ENCODE measurements around the gene PXDC1.

PXDC1 gene, protein sequence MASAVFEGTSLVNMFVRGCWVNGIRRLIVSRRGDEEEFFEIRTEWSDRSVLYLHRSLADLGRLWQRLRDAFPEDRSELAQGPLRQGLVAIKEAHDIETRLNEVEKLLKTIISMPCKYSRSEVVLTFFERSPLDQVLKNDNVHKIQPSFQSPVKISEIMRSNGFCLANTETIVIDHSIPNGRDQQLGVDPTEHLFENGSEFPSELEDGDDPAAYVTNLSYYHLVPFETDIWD

DNA sequence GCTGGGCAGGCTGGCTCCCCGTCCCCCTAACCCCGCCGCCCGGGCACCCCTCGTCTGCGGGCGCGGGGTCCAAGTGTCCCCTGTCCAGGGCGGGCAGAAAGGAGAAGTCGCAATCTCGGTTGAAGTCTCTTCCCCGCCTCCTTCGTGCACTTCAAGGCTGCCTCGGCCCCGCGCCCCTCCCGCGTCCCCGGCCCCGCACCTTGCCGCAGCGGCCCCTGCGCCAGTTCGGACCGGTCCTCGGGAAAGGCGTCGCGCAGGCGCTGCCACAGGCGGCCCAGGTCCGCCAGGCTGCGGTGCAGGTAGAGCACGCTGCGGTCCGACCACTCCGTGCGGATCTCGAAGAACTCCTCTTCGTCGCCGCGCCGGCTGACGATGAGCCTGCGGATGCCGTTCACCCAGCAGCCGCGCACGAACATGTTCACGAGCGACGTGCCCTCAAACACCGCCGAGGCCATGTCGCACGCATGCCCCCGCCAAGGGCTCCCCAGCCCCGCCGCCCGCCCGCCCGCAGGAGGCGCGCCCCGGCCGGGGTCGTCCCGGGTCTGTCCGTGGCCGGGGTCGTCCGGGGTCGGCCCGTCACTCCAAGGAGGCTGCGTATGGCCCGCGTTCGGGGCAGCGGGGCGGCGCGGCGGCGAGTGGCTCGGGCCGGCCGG is at the start of gene PXDC1:
PXDC1 (minus strand) TSS at position 637 of the 653 bp plus-strand sequence; CDS start at position 455, 182 bp downstream.
- DNase-seq: no peak

DNA sequence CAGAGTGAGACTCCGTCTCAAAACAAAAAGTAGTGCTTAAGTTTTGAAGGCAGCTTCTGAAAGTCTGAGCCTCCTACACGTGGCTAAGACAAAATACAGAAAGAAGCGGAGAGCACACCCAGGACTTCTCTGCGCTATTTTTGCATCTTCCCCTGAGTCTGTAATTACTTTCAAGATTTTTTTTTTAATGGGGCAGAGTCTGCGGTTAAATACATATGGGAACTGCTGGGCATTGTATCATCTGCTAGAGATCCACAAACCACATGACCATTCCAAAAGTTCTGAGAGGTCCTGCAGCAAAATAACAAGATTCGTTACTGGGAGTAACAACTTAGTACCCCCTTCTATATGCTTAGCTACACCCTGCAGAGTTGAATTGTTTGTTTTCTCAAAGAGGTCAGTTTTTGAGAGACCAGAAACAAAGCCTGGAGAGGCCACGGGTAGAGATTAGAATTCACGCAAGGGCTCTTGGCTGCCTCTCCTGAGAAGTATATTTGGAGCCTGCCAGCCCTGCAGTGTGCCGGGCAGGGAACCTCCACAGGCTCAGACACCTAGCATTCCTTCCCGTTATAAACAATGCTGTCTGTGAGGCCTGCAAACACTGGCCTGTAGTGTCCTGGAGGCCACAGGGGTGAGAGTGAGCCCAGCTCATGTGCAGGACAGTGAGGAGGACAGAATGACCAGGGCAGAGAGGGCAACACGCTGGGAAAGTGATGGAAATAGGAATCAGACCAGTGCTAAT is 49.5 kb upstream of the PXDC1 start:
- DNase-seq: peak; percentile 81

DNA sequence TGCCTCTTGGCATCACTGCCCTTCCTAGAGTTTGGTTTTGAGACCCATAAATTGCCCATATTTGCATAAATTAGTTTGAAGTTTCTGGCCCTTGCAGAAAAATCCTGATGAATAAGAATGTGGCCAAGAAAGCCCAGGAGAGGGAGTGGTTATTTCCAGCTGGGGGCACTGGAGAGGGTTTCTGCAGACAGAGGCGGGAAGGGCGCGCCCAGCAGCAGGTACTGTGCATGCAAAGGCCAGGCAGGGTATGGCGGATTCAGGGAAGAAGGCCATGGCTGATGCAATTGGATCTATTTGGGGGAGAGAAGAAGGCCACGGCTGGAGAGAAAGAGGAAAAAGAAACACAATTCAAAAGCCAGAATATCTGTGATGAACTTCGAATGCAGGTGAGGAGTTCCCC is 48.2 kb upstream of the PXDC1 start:
- no peak for DNase-seq

DNA sequence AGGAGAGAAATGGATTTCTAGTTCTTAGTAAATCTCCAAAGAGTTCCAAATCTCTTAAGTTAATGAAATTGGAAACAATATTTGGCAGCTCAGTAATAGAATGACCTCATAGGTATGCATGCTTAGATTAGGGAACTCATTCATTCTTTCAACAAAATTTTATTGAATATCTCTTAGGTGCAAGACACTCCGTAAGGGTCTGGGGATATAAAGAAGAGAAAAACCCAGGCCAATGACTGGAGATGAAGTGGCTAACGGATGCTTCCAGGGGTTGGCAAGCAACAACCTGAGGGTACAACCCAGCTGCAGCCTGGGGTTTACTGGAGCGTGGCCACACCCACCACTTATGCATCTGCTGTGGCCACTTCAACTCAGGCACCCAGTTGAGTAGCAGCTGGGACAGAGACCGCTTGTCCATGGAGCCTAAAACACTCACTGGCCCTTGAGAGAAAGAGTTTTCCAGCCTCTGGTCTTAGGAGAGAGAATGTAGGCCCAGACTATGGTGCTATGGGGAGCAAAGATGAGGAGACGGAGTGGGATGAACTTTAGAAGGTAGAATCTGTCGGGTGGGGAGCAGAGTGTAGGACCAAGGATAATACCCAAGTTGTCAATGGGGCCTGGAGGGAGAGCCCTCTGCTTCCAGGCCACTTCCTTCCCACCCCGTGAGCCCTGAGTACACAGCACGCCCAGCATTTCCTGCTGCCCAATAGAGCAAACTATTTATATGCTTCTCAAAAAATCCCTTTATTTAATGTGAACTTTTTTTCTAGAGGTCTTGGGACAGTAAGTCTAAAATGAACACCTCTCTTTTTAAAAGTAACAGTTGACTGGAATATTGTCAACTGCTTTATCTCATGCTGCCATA is 46.8 kb upstream of the PXDC1 start:
- DNase-seq: no peak

DNA sequence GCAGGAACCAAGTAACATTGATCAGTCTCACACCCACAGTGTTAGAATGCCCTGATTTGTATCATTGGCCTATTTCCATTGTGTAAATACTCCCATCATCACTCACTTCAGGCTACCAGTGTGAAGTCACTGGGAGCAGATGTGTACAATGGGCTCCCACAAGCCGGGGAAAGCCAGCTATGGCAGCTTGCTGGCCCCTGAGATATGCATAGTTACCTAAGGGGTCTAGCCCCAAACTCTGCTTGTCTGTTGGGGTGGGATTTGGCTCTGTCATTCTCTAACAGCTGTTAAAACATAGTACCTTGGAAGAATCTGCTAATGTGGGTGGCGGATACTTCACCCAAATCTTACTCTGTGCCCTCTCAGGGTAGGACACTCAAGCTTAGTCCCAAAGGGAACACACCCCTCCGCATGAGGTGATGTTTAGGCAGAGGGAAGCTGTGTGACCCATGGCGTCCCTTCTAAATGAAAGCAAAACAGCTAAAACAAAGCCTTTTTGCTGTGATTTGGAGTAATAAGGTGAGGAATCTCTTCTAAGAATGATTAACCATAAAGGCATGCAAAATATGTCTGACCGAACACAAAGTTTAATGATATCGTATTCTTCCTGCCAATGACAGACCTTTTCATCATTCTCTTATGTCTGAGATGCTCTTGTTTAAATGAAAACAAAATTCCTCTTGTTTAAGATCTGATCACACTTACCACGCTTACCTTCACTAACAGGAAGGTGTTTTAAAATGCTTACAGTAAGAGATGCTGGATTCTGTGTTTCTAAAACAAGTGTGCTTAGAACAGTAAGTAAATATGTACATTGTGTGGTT is 45.9 kb upstream of the PXDC1 start:
- DNase-seq: no peak

DNA sequence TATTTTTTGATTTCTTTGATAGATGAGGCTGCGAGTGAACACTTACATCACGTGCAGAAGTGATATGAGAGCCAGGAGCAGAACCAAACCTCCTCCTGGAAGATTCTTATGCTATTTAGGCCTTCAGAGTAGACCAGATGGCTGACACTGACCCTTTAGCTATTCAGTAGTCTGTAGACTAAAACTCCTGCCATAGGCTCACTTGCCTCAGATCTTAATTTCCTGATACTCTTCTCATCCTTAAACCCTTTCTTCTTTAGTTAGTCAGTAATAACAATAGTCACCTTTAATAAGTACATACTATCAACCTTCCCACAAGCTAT is 45.2 kb upstream of the PXDC1 start:
- no peak for DNase-seq

DNA sequence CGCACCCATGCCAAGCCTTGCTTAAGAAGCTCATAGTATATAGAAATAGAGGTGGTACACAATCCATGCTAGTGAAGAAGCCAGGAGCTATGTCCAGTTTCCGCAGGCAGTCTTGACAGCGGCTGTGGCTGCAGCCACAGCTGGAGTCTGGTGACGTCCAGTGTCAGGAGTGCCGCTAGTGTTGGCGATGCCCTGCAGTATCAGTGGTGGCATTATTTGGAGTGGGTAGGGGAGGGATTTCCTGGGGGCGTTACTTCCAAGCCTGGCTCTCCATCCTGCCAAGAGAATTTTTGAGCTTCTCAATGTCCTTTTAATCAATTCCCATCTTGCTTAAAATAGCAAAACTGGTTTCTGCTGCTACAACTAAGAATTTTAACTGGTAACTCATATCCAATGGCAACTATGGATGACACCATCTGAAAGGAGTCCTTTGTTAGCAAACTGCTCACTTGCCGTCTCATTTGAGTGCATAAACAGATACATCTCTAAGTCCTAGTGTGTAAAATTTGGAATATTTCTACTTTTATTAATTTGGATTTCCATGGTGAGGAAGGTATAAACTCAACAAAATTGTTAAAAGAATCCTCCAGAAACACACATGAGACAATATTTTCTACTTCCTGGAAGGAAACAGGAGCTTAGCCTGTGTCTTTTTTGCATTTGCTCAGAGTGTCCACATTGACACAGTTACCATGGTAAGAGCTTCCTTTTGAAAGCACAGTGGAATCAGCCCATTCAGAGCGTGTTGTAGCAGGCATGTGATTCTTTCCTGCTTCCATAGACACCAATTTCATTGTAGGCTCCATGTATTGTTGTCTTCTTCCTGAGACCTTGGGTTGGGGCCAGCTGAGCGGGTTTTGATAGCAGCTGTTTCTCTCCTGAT is 44.6 kb upstream of the PXDC1 start:
- DNase-seq: no peak

DNA sequence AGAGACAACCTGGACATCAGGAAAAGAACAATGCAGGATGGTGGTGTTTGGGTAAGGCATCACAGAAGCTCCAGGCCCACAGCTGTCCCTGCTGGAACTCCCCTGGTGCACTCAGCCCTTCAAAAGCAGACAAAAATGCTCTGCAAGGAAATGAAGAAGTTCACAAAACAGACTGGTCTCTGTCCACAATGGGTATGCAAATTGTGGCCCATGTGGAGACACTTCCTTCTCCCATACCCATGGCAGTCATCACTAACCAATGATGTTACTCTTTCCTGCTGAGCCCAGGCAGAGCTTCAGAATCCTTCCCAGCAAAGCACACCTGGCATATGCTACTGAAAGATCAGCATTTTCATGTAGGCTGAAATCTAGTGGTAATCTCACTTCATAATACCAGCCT is 42.6 kb upstream of the PXDC1 start:
- no peak for DNase-seq

DNA sequence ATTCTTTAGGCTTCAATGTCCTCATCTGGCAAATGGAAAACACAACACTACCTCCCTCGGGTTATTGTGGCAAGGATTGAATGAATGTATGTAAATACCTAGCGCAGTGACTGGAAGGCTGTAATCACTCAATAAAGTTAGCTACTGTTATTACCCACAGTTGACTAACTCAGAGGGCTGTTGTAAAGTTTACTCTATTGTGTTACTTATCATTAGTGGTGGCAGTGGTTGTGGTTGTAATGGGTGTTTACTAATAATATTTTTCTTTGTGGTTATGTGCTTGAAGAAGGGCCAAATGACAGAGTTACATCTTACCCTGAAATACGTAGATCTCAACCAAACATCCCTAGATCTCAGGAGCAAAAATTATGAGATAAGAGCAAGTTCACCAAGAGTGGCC is 42.0 kb upstream of the PXDC1 start:
- DNase-seq: no peak

DNA sequence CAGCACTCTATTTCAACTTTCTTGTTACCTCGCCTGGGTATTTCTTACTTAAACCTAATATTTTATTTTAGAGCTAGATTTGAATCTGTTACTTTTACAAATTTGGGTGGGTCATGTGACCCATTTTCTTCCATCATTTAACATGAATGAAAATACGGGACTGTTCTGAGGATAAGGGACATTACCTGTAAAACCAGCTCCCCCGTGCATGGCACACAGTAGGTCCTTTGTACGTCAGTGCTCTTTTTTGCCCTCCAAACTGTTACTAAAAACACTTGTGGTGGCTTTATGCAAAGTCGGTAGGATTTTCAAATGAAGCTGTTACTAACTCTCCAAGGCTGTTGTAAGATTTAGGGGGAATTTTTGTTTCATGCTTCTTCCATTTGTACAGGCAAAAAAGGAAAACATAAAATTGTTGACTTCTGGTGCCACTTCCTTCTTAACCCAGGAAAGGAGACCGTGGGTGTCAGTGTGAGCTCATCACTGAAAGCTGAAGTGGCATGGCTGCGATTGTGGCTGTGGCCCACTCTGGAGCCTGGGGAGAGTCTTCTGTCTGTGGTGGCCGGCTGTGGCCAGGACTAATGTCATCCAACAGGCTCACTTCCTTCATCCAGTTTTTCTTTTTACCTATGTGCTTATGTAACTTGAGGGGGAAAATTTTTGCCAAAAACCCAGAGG is 40.2 kb upstream of the PXDC1 start:
- no peak for DNase-seq

DNA sequence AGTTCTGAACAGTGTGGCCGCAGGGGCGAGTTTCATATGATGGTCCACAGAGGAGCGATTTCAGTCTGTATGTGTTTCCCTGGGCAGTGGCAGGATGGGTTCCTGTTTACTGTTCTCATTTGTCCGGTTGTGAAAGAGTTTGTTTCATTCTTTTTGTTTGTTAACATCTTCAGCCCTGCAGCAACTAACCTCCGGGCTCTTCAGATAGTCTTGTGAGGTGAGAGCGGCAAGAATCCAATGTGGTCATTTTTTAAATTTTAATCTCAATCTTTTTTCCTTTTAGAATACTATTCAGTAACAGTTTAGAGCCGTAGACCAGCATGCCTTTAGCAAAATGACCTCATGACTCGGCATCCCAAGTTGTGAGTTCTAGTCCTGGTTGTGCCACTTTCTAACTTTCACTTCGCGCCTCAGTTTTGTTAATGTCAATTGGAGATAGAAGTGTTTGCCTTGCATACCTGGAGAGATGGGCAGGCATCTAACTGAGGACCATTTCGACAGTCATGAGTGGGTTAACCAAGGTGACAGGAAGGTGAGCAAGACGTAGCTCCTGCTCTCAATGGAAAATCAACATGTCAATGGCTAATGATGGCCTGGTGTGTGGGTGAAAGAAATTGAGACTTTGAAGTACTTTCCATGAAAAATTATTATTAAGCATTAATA is 38.5 kb upstream of the PXDC1 start:
- no peak for DNase-seq

DNA sequence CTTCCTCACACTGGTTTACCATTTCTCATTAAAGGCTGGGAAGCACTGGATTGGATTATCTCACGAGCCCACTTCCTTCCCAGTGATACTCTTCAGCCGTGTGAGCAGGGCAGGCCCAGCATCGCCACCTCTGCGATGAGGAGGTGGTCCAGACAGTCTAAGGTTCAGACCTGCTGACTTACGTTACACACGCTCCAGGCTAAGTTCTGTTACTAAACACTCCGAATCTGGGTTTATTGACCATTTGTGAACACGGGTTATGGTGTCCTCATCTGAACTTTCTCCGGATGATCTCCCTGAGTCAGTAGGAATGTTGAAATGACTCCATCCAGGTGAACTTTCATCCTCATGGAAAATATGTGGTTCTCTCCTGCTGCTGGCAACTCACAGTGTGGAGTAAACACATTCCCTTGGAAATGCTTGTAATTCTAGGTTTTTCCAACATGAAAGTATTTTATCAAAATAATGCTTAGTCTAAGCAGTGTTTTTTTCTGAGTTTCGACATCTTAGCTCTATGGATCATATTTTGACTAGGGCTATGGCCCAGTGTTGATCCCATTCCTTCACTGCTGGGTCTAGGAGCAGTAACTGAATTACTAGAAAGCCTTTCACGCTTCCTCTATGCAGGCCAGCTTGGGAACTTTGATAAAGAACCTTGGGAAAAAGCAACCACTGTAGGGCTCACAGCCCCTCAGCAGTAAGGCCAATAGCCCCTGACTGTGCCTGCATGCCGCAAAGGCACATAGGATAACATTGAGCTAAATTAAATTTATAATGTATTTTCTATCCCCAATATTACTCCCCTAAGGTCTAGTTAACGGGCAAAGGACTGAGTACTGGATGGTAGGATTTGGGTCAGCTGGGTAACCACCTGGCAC is 37.7 kb upstream of the PXDC1 start:
- no peak for DNase-seq

DNA sequence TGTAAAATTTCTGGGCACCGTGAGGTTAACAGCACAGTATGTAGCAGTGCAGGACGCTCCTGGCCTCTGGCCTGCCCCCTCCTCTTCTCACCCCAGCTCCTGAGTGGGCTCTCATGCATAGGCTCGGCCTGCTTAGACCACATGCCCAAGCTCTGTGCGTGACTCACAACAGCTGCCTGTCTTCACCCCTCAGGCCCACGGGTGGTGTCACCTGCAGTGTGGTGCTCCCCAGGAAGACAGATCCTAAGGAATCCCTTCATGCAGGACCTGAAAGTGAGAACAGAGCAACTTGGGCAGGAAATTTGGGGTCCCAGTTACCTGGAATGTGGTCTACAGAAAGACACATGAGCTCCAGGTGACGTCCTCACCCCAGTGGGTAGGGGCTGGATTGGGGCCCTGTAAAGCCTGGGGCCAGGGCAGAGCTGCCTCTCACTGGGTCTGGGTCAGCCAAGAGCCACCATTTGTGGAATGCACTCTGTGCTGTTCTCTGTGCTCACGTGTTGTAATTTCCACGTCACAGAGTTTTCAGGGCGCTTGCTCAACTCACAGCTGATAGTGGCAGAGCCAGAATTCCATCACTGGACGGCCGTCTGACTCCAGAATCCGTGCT is 37.0 kb upstream of the PXDC1 start:
- no peak for DNase-seq

DNA sequence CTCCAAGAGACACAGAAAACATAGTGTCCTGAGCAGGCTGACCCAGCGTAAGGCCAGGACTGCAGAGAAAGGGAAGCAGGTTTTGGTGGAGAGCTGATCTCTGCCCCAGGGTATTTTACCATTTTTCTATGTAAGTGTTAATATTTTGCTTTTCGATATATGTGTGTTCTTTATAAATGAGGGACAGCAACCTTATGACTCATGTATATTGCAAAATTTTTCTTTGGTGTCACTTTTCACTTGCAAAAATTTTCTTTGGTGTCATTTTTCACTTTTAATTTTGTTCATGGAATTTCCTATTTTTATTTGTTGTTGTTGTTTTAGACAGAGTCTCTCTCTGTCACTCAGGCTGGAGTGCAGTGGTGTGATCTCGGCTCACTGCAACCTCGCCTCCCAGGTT is 34.6 kb upstream of the PXDC1 start:
- no peak for DNase-seq

DNA sequence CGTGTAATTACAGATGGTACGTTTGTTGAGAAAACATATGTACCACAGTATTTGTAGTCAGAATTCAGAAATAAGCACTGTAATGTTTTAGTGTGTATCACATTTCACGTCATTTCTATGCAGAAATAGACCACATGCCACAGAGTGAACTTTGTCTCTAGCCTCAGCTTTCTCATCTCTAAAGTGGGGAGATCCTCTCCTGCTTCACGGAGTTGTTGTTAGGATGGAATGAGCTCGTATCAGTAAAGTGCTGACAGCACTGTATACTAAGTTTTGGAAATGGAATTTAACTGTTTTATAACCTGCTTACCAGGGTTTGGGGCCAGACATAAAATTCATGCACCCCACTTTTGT is 34.2 kb upstream of the PXDC1 start:
- DNase-seq: no peak

DNA sequence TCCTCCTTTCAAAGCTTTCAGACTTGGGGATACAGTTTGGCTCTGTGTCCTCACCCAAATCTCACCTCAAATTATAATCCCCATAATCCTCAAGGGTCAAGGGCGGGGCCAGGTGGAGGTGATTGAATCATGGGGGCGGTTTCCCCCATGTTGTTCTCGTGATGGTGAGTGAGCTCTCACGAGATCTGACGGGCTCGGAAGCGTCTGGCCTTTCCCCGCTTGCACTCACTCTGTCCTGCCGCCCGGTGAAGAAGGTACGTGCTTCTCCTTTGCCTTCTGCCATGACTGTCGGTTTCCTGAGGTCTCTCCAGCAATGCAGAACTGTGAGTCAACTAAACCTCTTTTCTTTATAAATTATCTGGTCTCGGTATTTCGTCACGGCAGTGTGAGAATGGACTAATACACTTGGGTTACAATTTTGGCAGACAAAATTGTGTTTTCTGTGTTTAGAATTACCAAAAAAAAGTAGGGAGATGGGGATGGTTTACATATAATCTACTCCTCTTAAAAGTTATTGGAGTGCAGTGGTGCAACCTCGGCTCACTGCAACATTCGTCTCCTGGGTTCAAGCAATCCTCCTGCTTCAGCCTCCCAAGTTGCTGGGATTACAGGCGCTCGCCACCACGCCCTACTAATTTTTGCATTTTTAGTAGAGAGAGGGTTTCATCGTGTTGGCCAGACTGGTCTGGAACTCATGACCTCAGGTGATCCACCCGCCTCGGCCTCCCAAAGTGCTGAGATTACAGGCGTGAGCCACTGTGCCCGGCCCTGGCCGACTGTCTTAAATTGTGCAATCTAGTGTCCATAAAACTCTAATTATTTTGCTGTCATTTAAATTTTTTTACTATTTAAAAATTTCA is 33.6 kb upstream of the PXDC1 start:
- no peak for DNase-seq

DNA sequence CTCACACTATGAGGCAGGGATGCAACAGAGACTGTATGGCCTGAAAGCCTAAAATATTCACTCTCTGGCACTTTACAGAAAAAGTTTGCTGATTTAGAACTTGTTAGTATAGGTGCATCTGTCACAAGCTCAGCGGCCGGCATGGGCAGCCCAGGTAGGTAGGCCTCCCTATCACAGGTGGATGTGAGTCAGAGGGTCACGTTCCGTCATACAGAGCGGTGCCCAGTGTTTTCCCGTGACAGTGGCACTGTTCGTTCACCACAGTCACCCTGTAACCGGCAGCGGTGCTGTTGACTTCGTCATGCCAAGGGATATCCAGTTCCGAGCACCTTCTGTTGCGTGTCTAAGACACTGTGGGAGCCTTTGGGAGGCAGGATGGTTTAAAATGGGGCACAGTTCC is 32.9 kb upstream of the PXDC1 start:
- no peak for DNase-seq

All from islet precursor cell (in vitro differentiated cells).